Prostate gland (tissue), 2 donors: ENCODE results near the gene SPATA31E1.

Experiments used
- POLR2AphosphoS5 ChIP-seq: sonication (generic); formaldehyde crosslinking; IDR thresholded peaks from one replicate; pipeline ENCODE4 v1.6.1; 2017; ENCODE audit warnings: antibody characterized with exemption
- TF ChIP-seq, protein P1 (sequence below), 4 experiments: fragments of 200-600 bp in 2 of 4; fragments of 450-650 bp in 2 of 4; sonication (generic) in 2 of 4; IDR thresholded peaks; 1 replicate in 3 of 4; 2 replicates in 1 of 4; pipeline ENCODE4 v1.5.1; 2016 to 2019; ENCODE audit warnings: antibody characterized with exemption in 4 of 4, mild to moderate bottlenecking in 2 of 4, moderate library complexity in 2 of 4

GRCh38 chr9:87861332-87861731 lies 21.3 kb upstream of the SPATA31E1 start:
- TF ChIP-seq, protein P1, sequence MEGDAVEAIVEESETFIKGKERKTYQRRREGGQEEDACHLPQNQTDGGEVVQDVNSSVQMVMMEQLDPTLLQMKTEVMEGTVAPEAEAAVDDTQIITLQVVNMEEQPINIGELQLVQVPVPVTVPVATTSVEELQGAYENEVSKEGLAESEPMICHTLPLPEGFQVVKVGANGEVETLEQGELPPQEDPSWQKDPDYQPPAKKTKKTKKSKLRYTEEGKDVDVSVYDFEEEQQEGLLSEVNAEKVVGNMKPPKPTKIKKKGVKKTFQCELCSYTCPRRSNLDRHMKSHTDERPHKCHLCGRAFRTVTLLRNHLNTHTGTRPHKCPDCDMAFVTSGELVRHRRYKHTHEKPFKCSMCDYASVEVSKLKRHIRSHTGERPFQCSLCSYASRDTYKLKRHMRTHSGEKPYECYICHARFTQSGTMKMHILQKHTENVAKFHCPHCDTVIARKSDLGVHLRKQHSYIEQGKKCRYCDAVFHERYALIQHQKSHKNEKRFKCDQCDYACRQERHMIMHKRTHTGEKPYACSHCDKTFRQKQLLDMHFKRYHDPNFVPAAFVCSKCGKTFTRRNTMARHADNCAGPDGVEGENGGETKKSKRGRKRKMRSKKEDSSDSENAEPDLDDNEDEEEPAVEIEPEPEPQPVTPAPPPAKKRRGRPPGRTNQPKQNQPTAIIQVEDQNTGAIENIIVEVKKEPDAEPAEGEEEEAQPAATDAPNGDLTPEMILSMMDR (IDR thresholded peaks at IDR 0.05): no peak
- no peak for TF ChIP-seq POLR2AphosphoS5
